GM15510 (cell line): ENCODE measurements around the gene RADIL.

Source experiments
- POLR2A ChIP-seq: IDR thresholded peaks from 3 replicates; pipeline ENCODE4 v1.6.1; 2011; ENCODE audit warnings: borderline replicate concordance; ENCODE audit not compliant: insufficient read length; ENCODE audit errors: extremely low read depth

Gene RADIL

DNA sequence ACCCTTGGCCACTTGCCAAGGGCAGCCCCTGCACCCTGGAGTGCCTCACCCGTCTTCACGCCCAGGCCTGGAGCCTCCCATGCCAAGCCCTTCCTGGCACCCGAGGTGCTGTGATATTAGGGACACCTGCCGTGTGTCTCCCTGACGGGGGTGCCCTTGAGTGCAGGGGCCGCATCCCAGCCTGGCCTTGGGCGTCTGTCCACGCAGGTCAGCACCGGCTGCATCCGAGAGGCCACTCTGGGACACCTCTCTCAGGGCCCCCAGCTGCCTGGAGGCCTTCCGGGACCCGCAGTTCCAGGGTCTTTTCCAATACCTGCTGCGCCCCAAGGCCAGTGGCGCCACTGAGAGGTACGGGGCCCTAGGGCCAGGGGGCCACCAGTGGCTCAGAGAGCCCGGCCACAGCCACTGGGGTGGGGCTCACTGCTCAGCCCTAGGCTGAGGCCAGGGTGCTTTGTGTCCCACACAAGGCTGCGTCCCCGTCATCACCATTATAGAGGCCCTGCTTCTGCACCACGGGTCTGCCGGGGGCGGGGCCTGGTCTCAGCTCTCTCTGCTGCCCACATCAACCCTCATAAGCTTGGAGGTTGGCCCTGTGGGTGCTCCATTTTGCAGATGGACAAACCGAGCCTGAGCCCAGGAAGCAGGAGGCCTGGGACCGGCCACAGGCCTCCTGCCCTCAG, 95.4 kb downstream of the RADIL start:
- no peak for TF ChIP-seq POLR2A

DNA sequence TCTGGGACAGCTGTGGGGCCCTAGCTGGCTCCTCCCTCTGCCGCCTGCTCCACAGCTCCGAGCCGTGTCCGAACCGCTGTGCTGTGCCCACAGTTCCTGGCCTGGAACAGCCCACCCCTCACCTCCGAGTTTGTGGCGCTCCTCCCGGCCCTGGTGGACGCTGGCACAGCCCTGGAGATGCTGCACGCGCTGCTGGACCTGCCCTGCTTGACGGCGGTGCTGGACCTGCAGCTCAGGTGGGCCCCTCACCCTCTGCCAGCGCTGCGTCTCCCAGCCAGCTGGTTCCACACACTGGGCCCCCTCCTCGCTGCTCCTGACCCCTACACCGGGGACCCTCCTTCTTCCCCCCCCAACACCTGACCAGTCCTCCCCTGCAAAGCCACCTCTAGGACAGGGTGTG, 96.0 kb downstream of the RADIL start:
- no peak for TF ChIP-seq POLR2A

GRCh38 chr7:4786015-4786414, 97.5 kb downstream of the RADIL start:
- TF ChIP-seq POLR2A: no peak

- no peak for TF ChIP-seq POLR2A
These were observed 98.1 kb downstream of the RADIL start for GRCh38 chr7:4785371-4785770.

DNA sequence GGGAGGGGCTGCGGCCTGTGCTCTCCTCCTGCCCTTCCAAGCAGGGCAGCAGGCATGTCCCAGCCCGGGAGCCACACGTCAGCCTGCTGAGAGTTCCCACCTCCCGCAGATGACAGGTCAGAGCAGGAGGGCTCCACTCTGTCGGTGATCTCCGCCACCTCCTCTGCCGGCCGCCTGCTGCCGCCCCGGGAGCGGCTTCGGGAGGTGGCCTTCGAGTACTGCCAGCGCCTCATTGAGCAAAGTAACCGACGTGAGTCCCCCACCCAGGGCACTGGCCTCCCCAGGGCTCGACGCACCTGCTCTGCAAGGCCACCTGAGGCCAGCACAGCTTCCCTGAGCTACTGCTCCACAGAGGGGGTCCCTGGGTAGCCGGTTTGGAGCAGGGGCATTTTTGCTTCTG, 98.7 kb downstream of the RADIL start:
- TF ChIP-seq POLR2A: no peak

- TF ChIP-seq POLR2A: no peak
These were observed 99.7 kb downstream of the RADIL start for GRCh38 chr7:4783762-4784351.

DNA sequence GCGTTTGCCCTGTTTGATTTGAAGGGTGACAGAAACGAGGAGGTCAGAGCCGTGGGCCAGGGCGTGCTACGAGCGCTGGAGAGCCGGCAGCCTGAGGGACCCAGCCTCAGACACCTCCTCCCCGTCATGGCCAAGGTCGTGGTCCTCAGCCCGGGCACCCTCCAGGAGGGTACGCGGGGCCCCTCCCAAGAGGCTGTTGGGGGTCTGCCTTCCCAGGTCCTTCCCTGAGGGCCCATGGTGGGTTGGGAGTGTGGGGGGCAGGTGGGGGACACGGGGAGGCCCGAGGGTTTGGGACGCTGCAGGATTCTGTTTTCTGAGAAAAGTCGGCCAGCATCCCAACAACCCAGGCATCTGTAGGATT, 100.2 kb downstream of the RADIL start:
- TF ChIP-seq POLR2A: no peak

GRCh38 chr7:4782333-4783291, 100.9 kb downstream of the RADIL start:
- no peak for TF ChIP-seq POLR2A

DNA sequence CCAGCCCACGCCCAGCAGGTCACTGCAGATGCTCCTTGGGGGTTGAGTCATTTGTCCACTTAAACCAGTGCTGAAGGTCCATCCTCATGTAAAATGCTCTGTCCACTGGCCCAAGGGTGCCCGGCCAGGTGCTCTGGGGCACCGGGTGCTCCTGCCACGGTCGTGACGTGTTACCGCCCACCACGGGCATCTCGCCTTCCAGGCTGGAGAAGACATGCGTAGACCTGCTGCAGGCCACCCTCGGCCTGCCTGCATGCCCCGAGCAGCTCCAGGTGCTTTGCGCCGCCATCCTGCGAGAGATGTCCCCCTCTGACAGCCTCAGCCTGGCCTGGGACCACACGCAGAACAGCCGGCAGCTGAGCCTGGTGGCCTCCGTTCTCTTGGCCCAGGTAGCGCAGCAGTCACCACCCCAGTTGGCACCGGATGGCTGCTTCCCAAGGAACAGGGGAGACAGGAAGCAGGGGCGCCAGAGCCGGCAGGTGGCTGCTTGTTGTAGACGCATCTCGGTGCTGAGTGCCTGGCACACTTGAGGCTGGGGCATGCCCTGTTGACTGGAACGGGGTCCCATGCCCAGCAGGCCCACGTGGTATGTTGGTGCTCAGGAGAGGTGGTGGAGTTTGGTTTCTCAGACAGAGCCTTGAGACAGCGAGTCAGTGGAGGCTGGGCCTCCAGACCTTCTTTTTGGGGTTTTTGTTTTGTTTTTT, 102.0 kb downstream of the RADIL start:
- no peak for TF ChIP-seq POLR2A

GRCh38 chr7:4779118-4779517, 104.4 kb downstream of the RADIL start:
- no peak for TF ChIP-seq POLR2A

DNA sequence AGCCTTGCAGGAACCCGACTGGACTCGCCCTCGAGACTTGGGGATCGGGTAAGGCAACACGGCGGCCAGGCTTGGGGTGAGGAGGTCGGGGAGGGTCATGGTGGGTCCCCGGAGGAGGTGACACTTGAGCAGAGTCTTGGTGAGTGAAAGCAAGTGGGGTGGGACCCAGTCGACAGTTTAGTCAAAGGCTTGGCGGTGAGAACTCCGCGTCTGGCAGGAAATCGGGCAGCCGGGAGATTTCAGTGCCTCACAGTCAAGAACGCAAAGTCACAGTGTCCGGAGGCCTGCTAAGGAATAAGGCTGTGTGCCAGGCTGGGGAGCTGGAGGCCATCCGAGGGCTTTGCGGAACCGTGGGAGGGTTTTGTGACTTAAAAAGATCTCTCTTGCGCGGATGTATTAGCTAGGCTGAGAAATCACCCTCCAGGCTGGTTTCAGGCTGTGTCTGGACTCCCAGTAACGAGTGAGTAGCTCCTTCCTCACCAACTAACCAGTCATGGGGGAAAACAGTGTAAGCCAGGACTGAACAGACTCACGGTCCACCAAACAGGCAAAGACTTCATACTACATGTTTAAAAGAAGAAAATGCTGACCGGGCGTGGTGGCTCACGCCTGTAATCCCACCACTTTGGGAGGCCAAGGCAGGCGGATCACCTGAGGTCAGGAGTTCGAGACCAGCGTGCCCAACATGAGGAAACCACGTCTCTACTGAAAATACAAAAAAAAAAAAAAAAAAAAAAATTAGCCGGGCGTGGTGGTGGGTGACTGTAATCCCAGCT, 107.5 kb downstream of the RADIL start:
- no peak for TF ChIP-seq POLR2A

- TF ChIP-seq POLR2A: peak; percentile 90
These were observed 108.2 kb downstream of the RADIL start, which contains the start of gene AP5Z1 for GRCh38 chr7:4775250-4775847. TSS of gene AP5Z1 (plus strand) at chr7:4775623. CDS start at chr7:4775716, 93 bp downstream.

DNA sequence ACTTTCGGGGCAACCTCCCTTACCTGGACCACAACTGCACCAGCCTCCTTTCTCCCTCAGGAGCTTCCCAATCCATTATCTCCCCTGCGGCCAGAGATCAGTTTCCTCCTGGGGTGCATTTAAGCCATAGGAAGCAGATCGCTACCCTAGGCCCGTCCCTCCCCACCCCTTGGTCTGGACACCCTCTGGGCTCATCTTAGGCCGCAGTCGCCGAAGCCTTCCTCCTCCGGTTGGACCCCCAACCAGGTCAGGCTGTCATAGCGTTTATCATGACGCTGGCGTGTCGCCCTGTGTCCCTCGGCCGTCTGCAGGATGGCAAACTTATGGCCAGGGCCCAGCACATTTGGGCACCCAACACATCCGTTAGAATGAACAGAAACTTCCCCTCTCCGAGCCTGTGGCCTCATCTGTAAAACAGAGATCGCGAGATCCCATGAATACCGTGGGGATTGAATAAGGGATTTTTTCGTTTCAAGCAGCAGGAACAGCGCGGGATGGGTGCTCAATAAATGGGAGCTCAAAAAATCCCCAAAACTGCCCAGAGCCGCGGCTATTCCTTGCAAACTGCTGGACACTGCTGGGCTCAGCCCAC, 108.8 kb downstream of the RADIL start:
- no peak for TF ChIP-seq POLR2A

GRCh38 chr7:4774007-4774406, 109.5 kb downstream of the RADIL start:
- no peak for TF ChIP-seq POLR2A

DNA sequence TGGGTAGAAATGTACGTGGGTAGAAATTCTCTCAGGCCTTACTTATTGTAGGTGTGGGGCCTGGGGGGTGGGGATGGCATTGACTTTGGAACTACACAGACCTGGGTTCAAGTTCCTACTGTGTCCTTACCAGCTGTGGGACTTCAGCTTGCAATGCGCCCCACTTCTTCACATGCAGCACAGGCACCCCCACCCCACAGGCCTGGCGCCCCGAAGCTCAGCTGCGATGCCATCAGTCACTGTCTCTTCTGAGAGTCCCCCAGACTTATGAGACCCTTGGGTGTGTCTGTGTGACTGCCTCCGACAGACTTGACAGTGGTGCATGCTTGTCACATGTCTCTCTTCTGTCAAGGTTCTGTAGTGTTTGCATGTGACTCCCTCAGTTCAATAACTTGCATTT, 111.2 kb downstream of the RADIL start:
- TF ChIP-seq POLR2A: no peak
